ENCODE results near the gene CEP350. TPM values are rescaled to one million over a fixed set of nuclear protein-coding genes. Genes with fewer than 3 reads are reported as not detected.

Gene CEP350
- total RNA-seq: 31.1 and 39.6 TPM in 2 replicates

- H3K4me3 ChIP-seq (ENCODE audit: low read depth, low read length): peak within 1 kb of the TSS; percentile 78
- peak; percentile 98 for DNase-seq (ENCODE audit: low read depth)
- no peaks in the 10 kb centered on the region for H3K27me3 ChIP-seq (ENCODE audit: control insufficient read depth, insufficient read depth, low read length)
- peak; percentile 13 for FAIRE-seq
- H3K36me3 ChIP-seq (ENCODE audit: control insufficient read depth, insufficient read depth, low read length): no peaks in the 10 kb centered on the region
- no peak for TF ChIP-seq CTCF (IDR thresholded peaks at IDR 0.05; ENCODE audit: insufficient read depth, low read length, severe bottlenecking)
Observed at GRCh38 chr1:179954493-179955286, at the start of gene CEP350. CEP350 (plus strand) TSS chr1:179954810; CDS start chr1:179986182, 31,372 bp downstream.

DNA sequence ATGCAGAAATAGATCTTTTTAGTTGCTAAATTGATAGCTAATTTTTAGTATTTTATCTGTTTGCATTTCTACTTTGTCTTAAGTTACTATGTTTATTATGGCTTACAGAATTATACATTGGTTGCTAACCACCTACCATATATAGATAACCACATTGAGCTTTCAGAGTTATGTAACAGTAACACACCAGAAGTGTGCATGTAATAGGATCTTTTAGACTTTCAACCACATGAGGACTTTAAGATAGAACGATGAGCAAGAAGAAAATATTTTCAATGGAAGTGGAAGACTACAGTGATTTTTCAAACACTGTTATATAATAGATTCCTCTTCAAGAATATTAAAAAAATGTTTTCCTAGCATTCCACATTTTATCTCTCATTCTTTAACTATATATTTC lies 43.7 kb upstream of the CEP350 start:
- Histone ChIP-seq H3K36me3 (ENCODE audit: control insufficient read depth, insufficient read depth, low read length) (peaks cover 3% of the 10 kb centered on the region), H3K27me3 (ENCODE audit: control insufficient read depth, insufficient read depth, low read length) (no peaks in the 10 kb centered on the region), H3K4me3 (ENCODE audit: low read depth, low read length) (no peak overlapping the region)
- TF ChIP-seq CTCF (IDR thresholded peaks at IDR 0.05; ENCODE audit: insufficient read depth, low read length, severe bottlenecking): no peak
- no peak for FAIRE-seq
- no peak for DNase-seq (ENCODE audit: low read depth)

DNA sequence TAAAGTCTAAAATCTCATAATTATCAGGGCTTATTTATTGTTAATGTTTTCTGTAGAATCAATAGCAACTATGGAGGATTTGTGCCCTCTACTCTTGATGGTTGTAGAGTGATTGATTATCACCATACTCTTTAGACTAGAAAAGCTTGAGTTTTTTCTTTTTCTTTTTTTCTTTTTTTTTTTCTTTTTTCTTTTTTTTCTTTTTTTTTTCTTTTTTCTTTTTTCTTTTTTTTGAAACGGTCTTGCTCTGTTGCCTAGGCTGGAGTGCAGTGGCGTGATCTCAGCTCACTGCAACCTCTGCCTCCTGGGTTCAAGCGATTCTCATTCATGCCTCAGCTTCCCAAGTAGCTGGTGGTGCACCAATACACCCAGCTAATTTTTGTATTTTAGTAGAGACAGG lies 42.8 kb upstream of the CEP350 start:
- peaks cover 3% of the 10 kb centered on the region for H3K36me3 ChIP-seq (ENCODE audit: control insufficient read depth, insufficient read depth, low read length)

DNA sequence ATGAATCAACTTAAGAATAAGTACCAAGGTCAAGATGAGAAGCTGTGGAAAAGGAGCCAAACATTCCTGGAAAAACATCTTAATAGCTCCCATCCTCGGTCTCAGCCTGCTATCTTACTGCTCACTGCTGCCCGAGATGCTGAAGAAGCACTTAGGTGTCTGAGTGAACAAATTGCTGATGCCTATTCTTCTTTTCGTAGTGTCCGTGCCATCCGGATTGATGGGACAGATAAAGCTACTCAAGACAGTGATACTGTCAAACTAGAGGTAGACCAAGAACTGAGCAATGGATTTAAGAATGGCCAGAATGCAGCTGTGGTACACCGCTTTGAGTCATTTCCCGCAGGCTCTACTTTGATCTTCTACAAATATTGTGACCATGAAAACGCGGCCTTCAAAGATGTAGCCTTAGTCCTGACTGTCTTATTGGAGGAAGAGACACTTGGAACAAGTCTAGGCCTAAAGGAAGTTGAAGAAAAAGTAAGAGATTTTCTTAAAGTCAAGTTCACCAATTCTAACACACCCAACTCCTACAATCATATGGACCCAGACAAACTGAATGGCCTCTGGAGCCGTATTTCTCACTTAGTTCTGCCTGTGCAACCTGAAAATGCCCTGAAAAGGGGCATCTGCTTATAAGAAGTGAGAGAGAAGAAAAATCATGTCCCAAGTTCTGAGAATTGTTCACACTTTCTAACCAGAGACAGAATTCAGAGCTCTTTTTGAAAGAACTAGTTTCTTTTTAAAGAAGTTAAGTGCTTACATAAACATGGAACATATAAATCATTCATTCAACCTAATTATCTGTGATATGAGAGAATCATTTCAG lies 36.8 kb upstream of the CEP350 start:
- Histone ChIP-seq H3K27me3 (ENCODE audit: control insufficient read depth, insufficient read depth, low read length) (no peaks in the 10 kb centered on the region), H3K36me3 (ENCODE audit: control insufficient read depth, insufficient read depth, low read length) (peaks cover 4% of the 10 kb centered on the region), H3K4me3 (ENCODE audit: low read depth, low read length) (no peak overlapping the region)
- no peak for FAIRE-seq
- no peak for TF ChIP-seq CTCF (IDR thresholded peaks at IDR 0.05; ENCODE audit: insufficient read depth, low read length, severe bottlenecking)
- DNase-seq (ENCODE audit: low read depth): no peak

More for the DNA sequence above, 42.8 kb upstream of the CEP350 start:
- Histone ChIP-seq H3K27me3 (ENCODE audit: control insufficient read depth, insufficient read depth, low read length) (no peaks in the 10 kb centered on the region), H3K4me3 (ENCODE audit: low read depth, low read length) (no peak overlapping the region)
- DNase-seq (ENCODE audit: low read depth) (no peak), FAIRE-seq (no peak)
- no peak for TF ChIP-seq CTCF (IDR thresholded peaks at IDR 0.05; ENCODE audit: insufficient read depth, low read length, severe bottlenecking)

GRCh38 chr1:179921472-179921871 lies 33.1 kb upstream of the CEP350 start:
- H3K27me3 ChIP-seq (ENCODE audit: control insufficient read depth, insufficient read depth, low read length): no peaks in the 10 kb centered on the region
- DNase-seq (ENCODE audit: low read depth) (no peak), FAIRE-seq (no peak)
- peaks cover 4% of the 10 kb centered on the region for H3K36me3 ChIP-seq (ENCODE audit: control insufficient read depth, insufficient read depth, low read length)
- no peak overlapping the region for H3K4me3 ChIP-seq (ENCODE audit: low read depth, low read length)
- TF ChIP-seq CTCF (IDR thresholded peaks at IDR 0.05; ENCODE audit: insufficient read depth, low read length, severe bottlenecking): no peak
